Natural killer cell (primary cell): ENCODE data around the gene PPP1R2. TPM values are rescaled to one million over a fixed set of nuclear protein-coding genes. Genes with fewer than 3 reads are reported as not detected.

Experiments used
- ATAC-seq, 3 donors: fragments of 150-1000 bp in 2 of 3; fragments of 200-7000 bp in 1 of 3; cut with Tn5 transposase; 1 replicate in 1 of 3; 2 replicates in 2 of 3; pipeline ENCODE4 v1.10.0; 2021; ENCODE audit warnings: mild to moderate bottlenecking in 2 of 3, moderate library complexity in 2 of 3
- DNase-seq, 2 donors: peaks; one replicate each; pipeline versions ENCODE4 v3.0.0 to v3.0.0-alpha.2; 2013 to 2021; ENCODE audit warnings: mixed read lengths in 1 of 2
- H3K27ac ChIP-seq: one replicate; pipeline ENCODE4 v1.5.1; 2013; ENCODE audit warnings: mild to moderate bottlenecking, low read length
- H3K27me3 ChIP-seq: one replicate; pipeline ENCODE4 v1.6.1; 2013; ENCODE audit warnings: low read length; ENCODE audit not compliant: control insufficient read depth, insufficient read depth
- H3K36me3 ChIP-seq: one replicate; pipeline ENCODE4 v1.6.1; 2013; ENCODE audit warnings: low read length; ENCODE audit not compliant: control insufficient read depth, insufficient read depth
- H3K4me1 ChIP-seq: one replicate; pipeline ENCODE4 v1.6.1; 2013; ENCODE audit warnings: low read length; ENCODE audit not compliant: control insufficient read depth, insufficient read depth
- H3K4me3 ChIP-seq: one replicate; pipeline ENCODE4 v1.5.1; 2013; ENCODE audit warnings: low read length
- H3K9me3 ChIP-seq: one replicate; pipeline ENCODE4 v1.6.1; 2013; ENCODE audit warnings: low read length; ENCODE audit not compliant: control insufficient read depth, insufficient read depth
- H3K27ac Mint-ChIP-seq, 2 donors: one replicate each; pipeline ENCODE4 v1.8.0; 2022; ENCODE audit warnings: mild to moderate bottlenecking in 2 of 2, mixed read lengths in 2 of 2, moderate library complexity in 1 of 2
- H3K27me3 Mint-ChIP-seq, 2 donors: one replicate each; pipeline ENCODE4 v1.8.0; 2022; ENCODE audit warnings: low read depth in 2 of 2, mixed read lengths in 2 of 2
- H3K36me3 Mint-ChIP-seq: one replicate; pipeline ENCODE4 v1.8.0; 2022; ENCODE audit warnings: mixed read lengths
- H3K4me1 Mint-ChIP-seq, 2 donors: one replicate each; pipeline ENCODE4 v1.8.0; 2022; ENCODE audit warnings: mixed read lengths in 2 of 2
- H3K4me3 Mint-ChIP-seq: one replicate; pipeline ENCODE4 v1.8.0; 2022; ENCODE audit warnings: mild to moderate bottlenecking, moderate library complexity, mixed read lengths
- H3K9me3 Mint-ChIP-seq, 2 donors: one replicate each; pipeline ENCODE4 v1.8.0; 2022; ENCODE audit warnings: mixed read lengths in 2 of 2
- WGBS: methylation state at CpG from one replicate; pipeline ENCODE4 v1.1.7; 2013; ENCODE audit warnings: missing lambda C conversion rate; ENCODE audit not compliant: insufficient coverage; 5-methylcytosine and 5-hydroxymethylcytosine counted together
- intact Hi-C: fragments of 100-400 bp; cut with micrococcal nuclease; formaldehyde crosslinking; loops from one replicate; pipeline ENCODE4 v1.14.2; 2022
- total RNA-seq, 4 donors: library from RNA; stranded (reverse); fragments of 120-200 nt in 1 of 4; gene quantifications; one replicate each; pipeline versions ENCODE4 v1.2.3 to v1.2.4, GENCODE V29; 2013 to 2022
- TF ChIP-seq, protein P1 (sequence below): fragments of 200-600 bp; IDR thresholded peaks from one replicate; pipeline ENCODE4 v1.8.0; 2022; ENCODE audit warnings: antibody characterized with exemption

PPP1R2 gene
- total RNA-seq, 3 donors from 2014 or later (not counting 1 experiment from before 2014, with no cell fraction given) = 89.8 to 97.3 (median 89.9) TPM

- H3K4me3 ChIP-seq = no peak overlapping the region
- H3K36me3 Mint-ChIP-seq = no peaks in the 10 kb centered on the region
- H3K4me1 ChIP-seq = peaks cover 17% of the 10 kb centered on the region
- H3K9me3 Mint-ChIP-seq = no peaks in the 10 kb centered on the region
- no peak for DNase-seq
- H3K4me1 Mint-ChIP-seq = no peaks in the 10 kb centered on the region
- WGBS = 74% methylated on average over 3 of the region's 5 CpGs
- no peak overlapping the region for H3K4me3 Mint-ChIP-seq
- H3K36me3 ChIP-seq = no peaks in the 10 kb centered on the region
- no peak for ATAC-seq
- peaks cover 0 to 6% of the 10 kb centered on the region in 2 donors for H3K27me3 Mint-ChIP-seq
- intact Hi-C loops = no loop called here
- H3K27me3 ChIP-seq = peaks cover 2% of the 10 kb centered on the region
- H3K9me3 ChIP-seq = no peaks in the 10 kb centered on the region
- TF ChIP-seq, protein P1, sequence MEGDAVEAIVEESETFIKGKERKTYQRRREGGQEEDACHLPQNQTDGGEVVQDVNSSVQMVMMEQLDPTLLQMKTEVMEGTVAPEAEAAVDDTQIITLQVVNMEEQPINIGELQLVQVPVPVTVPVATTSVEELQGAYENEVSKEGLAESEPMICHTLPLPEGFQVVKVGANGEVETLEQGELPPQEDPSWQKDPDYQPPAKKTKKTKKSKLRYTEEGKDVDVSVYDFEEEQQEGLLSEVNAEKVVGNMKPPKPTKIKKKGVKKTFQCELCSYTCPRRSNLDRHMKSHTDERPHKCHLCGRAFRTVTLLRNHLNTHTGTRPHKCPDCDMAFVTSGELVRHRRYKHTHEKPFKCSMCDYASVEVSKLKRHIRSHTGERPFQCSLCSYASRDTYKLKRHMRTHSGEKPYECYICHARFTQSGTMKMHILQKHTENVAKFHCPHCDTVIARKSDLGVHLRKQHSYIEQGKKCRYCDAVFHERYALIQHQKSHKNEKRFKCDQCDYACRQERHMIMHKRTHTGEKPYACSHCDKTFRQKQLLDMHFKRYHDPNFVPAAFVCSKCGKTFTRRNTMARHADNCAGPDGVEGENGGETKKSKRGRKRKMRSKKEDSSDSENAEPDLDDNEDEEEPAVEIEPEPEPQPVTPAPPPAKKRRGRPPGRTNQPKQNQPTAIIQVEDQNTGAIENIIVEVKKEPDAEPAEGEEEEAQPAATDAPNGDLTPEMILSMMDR = no peak
- H3K27ac Mint-ChIP-seq = no peak overlapping the region
- no peak overlapping the region for H3K27ac ChIP-seq
These were observed 44.7 kb upstream of the PPP1R2 start for GRCh38 chr3:195587824-195588223.

GRCh38 chr3:195587406-195587805, 44.3 kb upstream of the PPP1R2 start:
- DNase-seq (no peak), ATAC-seq (no peak)
- H3K36me3 ChIP-seq = no peaks in the 10 kb centered on the region
- Mint-ChIP-seq H3K27me3 (peaks cover 0 to 6% of the 10 kb centered on the region in 2 donors), H3K4me3 (no peak overlapping the region), H3K36me3 (no peaks in the 10 kb centered on the region), H3K27ac (no peak overlapping the region), H3K4me1 (no peaks in the 10 kb centered on the region), H3K9me3 (no peaks in the 10 kb centered on the region)
- no peak overlapping the region for H3K27ac ChIP-seq
- H3K27me3 ChIP-seq = peaks cover 2% of the 10 kb centered on the region
- H3K4me1 ChIP-seq = peaks cover 17% of the 10 kb centered on the region
- no peaks in the 10 kb centered on the region for H3K9me3 ChIP-seq
- H3K4me3 ChIP-seq = no peak overlapping the region
- intact Hi-C loops = no loop called here
- 87% methylated on average over 2 of the region's 4 CpGs for WGBS
- TF ChIP-seq, protein P1 = no peak

DNA sequence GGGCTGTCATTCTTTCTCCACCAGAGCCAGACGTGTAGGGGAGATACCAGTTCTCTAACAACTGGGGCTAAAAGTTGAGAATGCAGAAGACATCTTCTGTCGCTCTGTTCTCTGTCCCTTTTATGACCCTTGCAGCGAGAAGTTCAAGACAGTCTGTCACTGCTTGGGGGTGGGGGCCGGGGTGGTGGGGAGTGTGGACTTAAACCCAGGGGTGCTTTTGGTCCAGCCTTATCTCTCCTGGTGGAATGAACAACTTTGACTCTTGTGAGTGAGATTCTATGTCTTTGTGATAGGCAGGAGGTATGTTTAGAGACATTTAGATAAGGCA, 41.4 kb upstream of the PPP1R2 start:
- H3K36me3 Mint-ChIP-seq = no peaks in the 10 kb centered on the region

More for the DNA sequence above, 41.4 kb upstream of the PPP1R2 start:
- WGBS = 79% methylated on average over 4 of the region's 4 CpGs
- no peak overlapping the region for H3K27ac ChIP-seq
- H3K4me1 ChIP-seq = peaks cover 17% of the 10 kb centered on the region
- ATAC-seq (no peak), DNase-seq (no peak)
- H3K4me3 Mint-ChIP-seq = no peak overlapping the region
- no peaks in the 10 kb centered on the region for H3K9me3 ChIP-seq
- H3K27ac Mint-ChIP-seq = no peak overlapping the region
- H3K9me3 Mint-ChIP-seq = no peaks in the 10 kb centered on the region
- H3K27me3 Mint-ChIP-seq = peaks cover 0 to 6% of the 10 kb centered on the region in 2 donors
- TF ChIP-seq, protein P1 = no peak
- intact Hi-C loops = no loop called here
- no peaks in the 10 kb centered on the region for H3K36me3 ChIP-seq
- H3K27me3 ChIP-seq = peaks cover 2% of the 10 kb centered on the region
- no peaks in the 10 kb centered on the region for H3K4me1 Mint-ChIP-seq
- no peak overlapping the region for H3K4me3 ChIP-seq
